DMS 273 (cell line): ENCODE measurements around the gene PDE6H.

ENCODE experiments used
- DNase-seq: peaks from one replicate; lab custom pipeline; 2025; ENCODE audit not compliant: unreplicated experiment; lab: John Stamatoyannopoulos, UW

PDE6H gene

DNA sequence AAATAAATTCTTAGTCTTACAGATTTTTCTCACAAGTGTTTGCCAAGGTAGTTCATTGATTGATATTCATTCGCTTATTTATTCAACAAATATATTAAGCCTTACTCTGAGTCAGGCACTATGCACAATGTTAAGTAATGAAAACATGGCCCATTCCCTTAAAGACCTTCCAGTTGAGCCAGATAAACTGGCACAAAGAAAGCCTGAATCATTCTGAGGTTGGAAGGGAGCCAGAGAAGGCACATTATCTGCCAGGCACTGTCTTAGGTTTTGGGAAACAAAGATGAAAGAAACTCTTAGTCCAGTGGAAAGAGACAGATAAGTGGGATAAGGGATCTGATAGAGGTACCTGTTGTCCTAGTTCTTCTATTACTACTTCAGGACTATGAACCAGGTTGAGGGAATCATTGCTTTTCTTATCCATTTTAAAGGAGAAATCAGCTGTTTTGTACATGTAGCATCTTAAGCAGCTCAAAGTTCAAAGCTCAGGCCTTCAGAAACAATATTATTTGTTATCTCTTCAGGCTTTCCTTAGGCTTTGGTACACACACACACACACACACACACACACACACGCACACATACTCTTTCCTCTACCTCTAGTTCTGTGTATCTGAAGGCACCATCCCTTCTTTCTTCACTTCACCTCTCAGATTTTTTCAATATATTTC is 27.0 kb downstream of the PDE6H start:
- DNase-seq, result peak; percentile 23

DNA sequence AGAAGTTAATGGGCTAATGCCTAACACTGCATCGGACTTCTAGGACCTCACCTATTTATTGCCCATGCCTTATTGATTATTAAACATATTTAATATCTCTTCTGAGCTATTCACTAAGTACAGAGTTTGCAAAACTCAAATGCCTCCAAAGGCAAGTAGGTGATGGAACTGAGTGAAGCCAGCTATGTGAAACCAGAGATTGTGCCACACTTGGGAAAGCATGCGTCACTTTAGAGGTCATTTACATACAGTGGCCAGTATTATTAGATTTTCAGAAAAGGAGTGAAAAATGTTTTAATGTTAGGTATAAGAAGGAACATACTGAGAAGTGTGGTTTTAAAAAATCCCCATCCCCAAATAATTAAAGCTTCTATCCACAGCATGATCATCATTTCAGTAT is 27.7 kb downstream of the PDE6H start:
- no peak for DNase-seq

DNA sequence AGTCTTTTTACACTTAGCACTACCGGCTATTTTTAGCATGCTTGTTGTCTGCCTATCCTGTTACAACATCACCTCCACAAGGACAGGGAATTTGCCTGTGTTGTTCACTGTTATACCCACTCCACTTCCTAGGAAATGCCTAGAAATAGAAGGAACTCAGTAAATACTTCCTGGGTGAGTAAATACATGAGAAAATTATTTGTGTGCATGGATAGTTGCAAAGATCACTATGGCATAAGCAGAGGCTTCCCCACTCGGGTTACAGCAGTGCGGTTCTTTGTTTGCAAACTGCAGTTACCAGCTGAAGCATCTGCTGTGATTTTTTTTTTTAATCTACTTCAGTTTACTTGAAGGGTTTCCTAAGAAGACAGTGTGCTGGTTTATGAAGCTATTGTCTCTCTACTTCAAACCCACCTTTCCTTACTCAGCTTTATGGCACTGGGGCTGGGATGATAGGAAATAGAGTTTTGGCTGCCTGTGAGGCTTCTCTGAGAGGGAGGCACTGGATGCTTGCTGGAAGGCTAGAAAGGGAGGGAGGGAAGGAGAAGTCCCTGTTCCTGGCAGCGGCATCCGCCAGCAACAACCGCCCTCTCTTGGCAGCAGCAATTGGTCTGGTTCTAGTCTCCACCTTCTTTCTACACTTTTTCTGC is 29.0 kb downstream of the PDE6H start:
- peak; percentile 75 for DNase-seq

DNA sequence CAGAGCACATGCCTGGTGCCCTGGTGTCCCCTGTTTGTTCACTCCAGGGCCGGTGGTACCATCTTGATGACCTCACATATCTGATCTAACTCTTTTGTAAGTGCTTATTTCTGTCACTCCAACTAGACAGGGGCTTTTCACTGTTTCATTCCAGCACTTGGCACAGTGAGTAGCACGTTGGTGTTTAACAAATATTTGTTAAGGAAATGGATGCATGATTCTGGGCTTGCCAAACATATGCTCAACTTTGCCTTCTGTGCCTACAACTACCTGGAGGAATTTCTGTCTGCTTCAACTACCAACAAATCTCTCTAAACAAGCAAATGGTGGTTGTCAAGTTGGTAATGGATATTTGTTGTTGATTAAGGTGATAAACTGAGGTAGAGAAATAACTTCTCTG is 31.6 kb downstream of the PDE6H start:
- peak; percentile 3 for DNase-seq

DNA sequence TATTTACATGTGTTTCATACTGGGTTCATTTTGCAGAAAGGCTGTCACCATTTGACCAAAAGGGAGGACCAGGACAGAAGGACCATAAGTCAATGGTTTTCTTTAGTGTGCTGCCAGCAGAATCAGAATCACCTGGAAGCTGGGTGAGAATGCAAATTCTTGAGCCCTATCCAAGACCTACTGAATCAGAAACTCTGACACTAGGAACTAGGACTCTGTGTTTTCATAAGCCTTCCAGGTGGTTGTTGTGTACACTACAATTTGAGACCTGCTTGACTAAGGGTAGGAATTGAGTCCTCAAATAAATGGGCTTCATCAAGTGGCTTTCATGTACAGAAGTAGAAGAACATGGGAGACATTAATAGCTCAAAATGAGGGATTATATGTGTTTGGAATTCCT is 32.2 kb downstream of the PDE6H start:
- DNase-seq, result no peak

DNA sequence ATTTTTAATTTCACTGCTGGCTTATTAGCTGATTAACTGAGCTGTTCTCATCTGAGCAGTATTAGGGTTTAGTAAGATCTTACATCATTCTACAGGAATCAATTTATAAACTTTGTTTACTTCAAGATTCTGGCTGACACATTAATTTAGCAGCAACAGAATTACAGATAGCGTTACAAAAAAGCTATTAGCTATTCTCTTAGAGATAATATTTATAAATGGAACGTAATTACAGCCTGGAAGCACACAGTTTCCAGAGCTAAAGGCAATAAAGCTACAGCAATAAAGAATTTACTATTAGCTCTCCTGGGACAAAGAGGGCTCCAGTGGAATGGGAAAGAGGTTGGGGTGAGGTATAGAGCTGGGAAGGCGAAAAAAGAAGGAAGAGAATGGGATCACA is 34.7 kb downstream of the PDE6H start:
- DNase-seq, result no peak

DNA sequence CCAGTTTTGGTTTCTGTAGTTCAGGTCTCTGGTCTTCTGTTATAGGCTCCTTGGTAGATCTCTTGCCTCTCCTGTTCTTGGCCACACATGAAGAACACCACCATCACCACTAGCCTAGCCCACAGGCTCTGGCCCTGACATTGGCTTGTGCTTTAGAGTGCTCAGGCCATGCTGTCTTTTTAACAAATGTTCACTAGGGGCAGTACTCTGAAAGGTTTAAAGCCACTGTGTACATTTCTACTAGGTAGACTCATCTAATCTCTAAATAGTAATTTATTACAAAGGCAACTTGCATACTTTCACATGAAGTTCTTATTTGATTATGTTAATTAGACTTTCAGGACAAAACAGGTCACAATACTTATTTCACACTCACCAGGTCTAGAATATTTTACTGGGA is 38.3 kb downstream of the PDE6H start:
- DNase-seq, result peak; percentile 14

DNA sequence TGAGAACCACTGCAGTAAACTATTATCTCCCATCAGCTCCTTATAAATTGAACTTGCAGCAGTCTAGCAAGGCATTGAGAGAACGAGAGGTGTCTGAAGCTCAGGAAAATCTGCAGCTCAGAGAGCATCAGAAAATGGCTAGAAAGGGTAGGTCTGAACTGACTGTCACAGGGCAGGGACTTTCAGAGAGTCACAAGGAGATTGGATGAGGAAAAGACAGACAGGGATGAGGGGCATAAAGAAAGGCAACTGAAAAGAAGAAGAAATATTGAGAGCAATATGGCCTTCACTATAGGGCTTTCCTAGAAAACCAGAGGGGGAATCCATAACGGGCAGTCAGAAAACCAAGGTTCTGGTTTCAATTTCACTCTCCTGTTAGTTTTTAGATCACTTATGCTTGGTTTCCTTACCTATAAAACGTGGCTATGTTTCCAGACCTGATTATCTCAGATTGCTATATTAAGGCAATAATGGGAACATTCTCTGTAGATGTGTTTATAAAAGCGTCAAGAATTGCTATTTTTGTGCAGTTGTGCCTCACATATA is 40.9 kb downstream of the PDE6H start:
- DNase-seq, result no peak

DNA sequence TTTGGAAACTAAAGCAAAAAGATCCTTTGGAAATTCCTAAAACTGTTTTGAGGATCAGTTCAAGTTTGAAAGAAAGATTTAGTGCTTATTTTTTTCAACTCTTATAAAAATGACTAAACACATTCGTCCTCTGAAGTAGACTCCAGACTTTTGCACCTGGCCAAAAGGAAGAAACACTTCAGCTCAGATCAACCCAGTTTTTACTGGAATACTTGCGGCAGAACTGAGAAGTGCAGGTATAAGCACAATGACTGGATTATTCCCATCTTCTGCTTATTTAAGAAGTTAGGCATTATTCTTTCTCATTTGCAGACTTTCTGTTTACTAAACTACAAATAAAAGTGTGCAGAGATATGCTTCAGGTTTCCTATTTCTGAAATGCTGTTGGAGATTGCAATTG is 41.9 kb downstream of the PDE6H start:
- DNase-seq, result no peak

DNA sequence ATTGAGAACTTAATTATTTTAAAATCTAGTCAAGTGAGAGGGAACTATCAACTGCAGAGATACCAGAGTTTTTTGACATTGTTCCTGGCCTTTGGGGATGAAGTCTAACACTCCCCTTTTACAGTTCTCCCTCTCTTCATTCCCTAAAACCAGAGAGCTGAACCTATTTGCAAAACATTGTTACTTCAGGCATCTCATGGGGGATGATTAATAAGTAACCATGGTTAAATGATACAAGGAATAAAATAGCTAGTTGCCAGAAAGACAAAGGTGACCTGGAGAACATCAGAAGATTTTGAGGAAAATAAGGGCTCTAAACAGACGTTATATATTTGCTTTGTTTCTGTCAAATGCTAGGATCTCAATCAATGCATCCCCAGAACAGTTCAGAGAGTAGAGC is 42.3 kb downstream of the PDE6H start:
- DNase-seq, result no peak

DNA sequence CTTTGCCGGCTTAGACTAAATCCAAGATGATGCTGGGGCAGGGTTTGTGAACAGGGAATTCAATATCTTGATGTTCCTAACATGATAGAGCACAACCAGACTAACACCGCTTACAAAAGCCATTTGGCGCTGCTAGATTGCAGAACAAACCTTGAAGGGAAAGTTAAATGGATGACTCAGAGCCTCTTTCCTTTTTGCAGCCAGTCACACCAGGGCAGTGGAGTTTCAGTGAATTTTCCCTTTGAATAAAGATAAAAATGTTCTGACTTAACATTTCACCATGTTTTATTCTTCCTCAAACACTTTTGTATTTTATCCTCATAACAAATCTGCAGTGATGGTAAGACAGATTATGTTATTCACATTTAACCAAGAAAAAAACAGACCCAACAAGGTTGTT is 47.3 kb downstream of the PDE6H start:
- DNase-seq, result no peak
